CD14-positive monocyte (primary cell): ENCODE data around the gene GAPDHS. TPM values are rescaled to one million over a fixed set of nuclear protein-coding genes. Genes with fewer than 3 reads are reported as not detected.

Experiments
- DNase-seq, 3 donors: peaks; one replicate each; pipeline ENCODE4 v3.0.0-alpha.2; 2011 to 2022
- H2AFZ ChIP-seq: 2 replicates; pipeline ENCODE4 v1.6.0; 2012; ENCODE audit warnings: mild to moderate bottlenecking, low read depth, low read length, inconsistent platforms; ENCODE audit not compliant: insufficient read depth, poor library complexity, severe bottlenecking
- H3K27ac ChIP-seq, 2 donors: 1 replicate in 1 of 2; 2 replicates in 1 of 2; pipeline ENCODE4 v1.5.1; 2012 to 2013; ENCODE audit warnings: low read length in 2 of 2, control low read depth in 1 of 2, inconsistent platforms in 1 of 2, low read depth in 1 of 2, mild to moderate bottlenecking in 1 of 2
- H3K27me3 ChIP-seq, 2 donors: one replicate each; pipeline versions ENCODE4 v1.6.0 to v1.6.1; 2011 to 2013; ENCODE audit warnings: low read length in 2 of 2; ENCODE audit not compliant: control insufficient read depth in 2 of 2, insufficient read depth in 2 of 2
- H3K36me3 ChIP-seq, 2 donors: replicated peaks in 1 of 2; 1 replicate in 1 of 2; 2 replicates in 1 of 2; pipeline versions ENCODE4 v1.5.1 to v1.6.1; 2012 to 2013; ENCODE audit warnings: low read length in 2 of 2, control low read depth in 1 of 2, inconsistent platforms in 1 of 2, mild to moderate bottlenecking in 1 of 2; ENCODE audit not compliant: insufficient read depth in 2 of 2, control insufficient read depth in 1 of 2
- H3K4me1 ChIP-seq, 2 donors: 1 replicate in 1 of 2; 2 replicates in 1 of 2; pipeline versions ENCODE4 v1.5.1 to v1.6.1; 2012 to 2013; ENCODE audit warnings: low read length in 2 of 2, control low read depth in 1 of 2, inconsistent platforms in 1 of 2, mild to moderate bottlenecking in 1 of 2, moderate library complexity in 1 of 2; ENCODE audit not compliant: insufficient read depth in 2 of 2, control insufficient read depth in 1 of 2
- H3K4me2 ChIP-seq: replicated peaks from 2 replicates; pipeline ENCODE3; 2012; ENCODE audit warnings: low read length, moderate library complexity, mild to moderate bottlenecking; ENCODE audit not compliant: poor library complexity, severe bottlenecking; ENCODE audit errors: extremely low read depth
- H3K4me3 ChIP-seq, 3 experiments: fragments of 200-600 bp in 1 of 3; sonication (generic) in 1 of 3; replicated peaks in 1 of 3; 1 replicate in 2 of 3; 2 replicates in 1 of 3; pipeline ENCODE4 v1.5.1; 2011 to 2013; ENCODE audit warnings: low read length in 3 of 3, mild to moderate bottlenecking in 3 of 3, control low read depth in 2 of 3, low read depth in 2 of 3, inconsistent platforms in 1 of 3, moderate library complexity in 1 of 3
- H3K79me2 ChIP-seq: 2 replicates; pipeline ENCODE4 v1.6.0; 2012; ENCODE audit warnings: mild to moderate bottlenecking, control low read depth, inconsistent platforms, low read length, moderate library complexity; ENCODE audit not compliant: insufficient read depth
- H3K9ac ChIP-seq: 2 replicates; pipeline ENCODE4 v1.6.0; 2017; ENCODE audit warnings: low read length, mild to moderate bottlenecking; ENCODE audit not compliant: insufficient read depth, poor library complexity, severe bottlenecking
- H3K9me3 ChIP-seq, 2 donors: replicated peaks in 1 of 2; 1 replicate in 1 of 2; 2 replicates in 1 of 2; pipeline versions ENCODE4 v1.5.1 to v1.6.1; 2012 to 2013; ENCODE audit warnings: low read length in 2 of 2, control low read depth in 1 of 2; ENCODE audit not compliant: control insufficient read depth in 1 of 2, insufficient read depth in 1 of 2
- H4K20me1 ChIP-seq: 2 replicates; pipeline ENCODE4 v1.6.0; 2012; ENCODE audit warnings: mild to moderate bottlenecking, low read length, control low read depth, moderate library complexity; ENCODE audit not compliant: insufficient read depth
- H3K27ac Mint-ChIP-seq, 7 donors: one replicate each; pipeline ENCODE4 v1.8.0; 2020; ENCODE audit warnings: mild to moderate bottlenecking in 7 of 7, mixed read lengths in 7 of 7, moderate library complexity in 6 of 7, inconsistent platforms in 2 of 7
- H3K27me3 Mint-ChIP-seq, 3 donors: one replicate each; pipeline ENCODE4 v1.8.0; 2021 to 2022; ENCODE audit warnings: low read depth in 3 of 3, mild to moderate bottlenecking in 3 of 3, mixed read lengths in 3 of 3, moderate library complexity in 3 of 3, inconsistent platforms in 1 of 3
- H3K36me3 Mint-ChIP-seq, 2 donors: one replicate each; pipeline ENCODE4 v1.8.0; 2020; ENCODE audit warnings: mixed read lengths in 2 of 2, inconsistent platforms in 1 of 2, mild to moderate bottlenecking in 1 of 2
- H3K4me1 Mint-ChIP-seq: one replicate; pipeline ENCODE4 v1.8.0; 2020; ENCODE audit warnings: mild to moderate bottlenecking, mixed read lengths
- H3K4me3 Mint-ChIP-seq, 2 donors: one replicate each; pipeline ENCODE4 v1.8.0; 2020; ENCODE audit warnings: mild to moderate bottlenecking in 2 of 2, mixed read lengths in 2 of 2, moderate library complexity in 1 of 2
- H3K9me3 Mint-ChIP-seq, 7 donors: one replicate each; pipeline ENCODE4 v1.8.0; 2020 to 2022; ENCODE audit warnings: mixed read lengths in 7 of 7, mild to moderate bottlenecking in 6 of 7, moderate library complexity in 6 of 7, inconsistent platforms in 2 of 7
- CTCF ChIP-seq: fragments of 200-600 bp; IDR thresholded peaks from one replicate; pipeline ENCODE4 v1.8.0; 2022; ENCODE audit warnings: antibody characterized with exemption, mild to moderate bottlenecking
- WGBS: methylation state at CpG from one replicate; pipeline ENCODE4 v1.1.5; 2013; ENCODE audit warnings: missing lambda C conversion rate; ENCODE audit not compliant: insufficient coverage; 5-methylcytosine and 5-hydroxymethylcytosine counted together
- intact Hi-C, 2 donors: fragments of 100-400 bp; cut with micrococcal nuclease; formaldehyde crosslinking; loops; one replicate each; pipeline versions ENCODE4 v1.15.0 to v1.15.1; 2023
- polyA plus RNA-seq, 3 donors: library from polyadenylated mRNA; depleted of rRNA in 1 of 3; unstranded in 2 of 3; stranded (reverse) in 1 of 3; fragments of 300-500 nt in 2 of 3; fragments of >200 nt in 1 of 3; fragmentation: Illumina TruSeq in 2 of 3; gene quantifications; 1 replicate in 2 of 3; 2 replicates in 1 of 3; pipeline ENCODE4 v1.2.3, GENCODE V29; 2012 to 2021

The GAPDHS gene
- polyA plus RNA-seq, 3 donors: not detected

- 100% methylated on average over 1 of the region's 3 CpGs for WGBS
Observed at GRCh38 chr19:35486268-35486708, 47.0 kb upstream of the GAPDHS start.

GRCh38 chr19:35487656-35488182, 45.5 kb upstream of the GAPDHS start:
- no peak overlapping the region for H3K9ac ChIP-seq
- Mint-ChIP-seq H3K27ac (no peak overlapping the region), H3K4me1 (no peaks in the 10 kb centered on the region), H3K27me3 (peaks cover 21 to 26% (median 22%) of the 10 kb centered on the region in 3 donors), H3K36me3 (no peaks in the 10 kb centered on the region), H3K4me3 (no peak overlapping the region), H3K9me3 (no peaks in the 10 kb centered on the region)
- H3K36me3 ChIP-seq: no peaks in the 10 kb centered on the region
- no peaks in the 10 kb centered on the region for H3K4me1 ChIP-seq
- no peaks in the 10 kb centered on the region for H3K9me3 ChIP-seq
- no peak overlapping the region for H2AFZ ChIP-seq
- no peak overlapping the region for H3K27ac ChIP-seq
- 100% methylated on average over 1 of the region's 10 CpGs for WGBS
- H3K79me2 ChIP-seq: no peaks in the 10 kb centered on the region
- intact Hi-C loops: no loop called here
- DNase-seq: no peak
- H3K4me2 ChIP-seq: no peak overlapping the region
- H3K27me3 ChIP-seq: peaks cover 0 to 7% of the 10 kb centered on the region in 2 donors
- H4K20me1 ChIP-seq: no peaks in the 10 kb centered on the region
- no peak for TF ChIP-seq CTCF
- no peak overlapping the region for H3K4me3 ChIP-seq

More at GRCh38 chr19:35486268-35486708, 47.0 kb upstream of the GAPDHS start:
- peaks cover 0 to 1% (median 0%) of the 10 kb centered on the region in 7 donors for H3K9me3 Mint-ChIP-seq
- Histone ChIP-seq H3K9ac (no peak overlapping the region), H3K4me2 (no peak overlapping the region), H2AFZ (no peak overlapping the region), H4K20me1 (no peaks in the 10 kb centered on the region), H3K27ac (no peak overlapping the region), H3K4me3 (no peak overlapping the region), H3K9me3 (no peaks in the 10 kb centered on the region), H3K79me2 (no peaks in the 10 kb centered on the region), H3K4me1 (no peaks in the 10 kb centered on the region), H3K36me3 (no peaks in the 10 kb centered on the region), H3K27me3 (peaks cover 0 to 7% of the 10 kb centered on the region in 2 donors)
- DNase-seq: no peak
- H3K4me1 Mint-ChIP-seq: no peaks in the 10 kb centered on the region
- no peak overlapping the region for H3K4me3 Mint-ChIP-seq
- no peak overlapping the region for H3K27ac Mint-ChIP-seq
- H3K27me3 Mint-ChIP-seq: peaks cover 14 to 27% (median 26%) of the 10 kb centered on the region in 3 donors
- H3K36me3 Mint-ChIP-seq: no peaks in the 10 kb centered on the region
- intact Hi-C loops: no loop called here
- no peak for TF ChIP-seq CTCF
